H1 (cell line): ENCODE results near the gene SAMD4A. TPM values are rescaled to one million over a fixed set of nuclear protein-coding genes. Genes with fewer than 3 reads are reported as not detected.

Experiments used
- CTCF ChIA-PET: fragments of 300-600 bp; sonication (Branson Sonifier 250); formaldehyde crosslinking; loops from one replicate; lab custom pipeline; 2021; ENCODE audit not compliant: partially characterized antibody; lab: Charles Lee
- POLR2A ChIA-PET: fragments of 300-600 bp; sonication (Branson Sonifier 250); formaldehyde crosslinking; loops from one replicate; lab custom pipeline; 2021; ENCODE audit warnings: inconsistent platforms; ENCODE audit not compliant: partially characterized antibody; lab: Charles Lee
- DNase-seq, 2 experiments: peaks; one replicate each; pipeline versions ENCODE4 v3.0.0 to v3.0.0-alpha.2; 2010 to 2022; ENCODE audit warnings: low spot score in 2 of 2, low read depth in 1 of 2, mixed read lengths in 1 of 2
- FAIRE-seq: peaks from 2 replicates; lab custom pipeline; 2011; peaks lifted over from hg19 to GRCh38; lab: Jason Lieb, UNC
- H2AFZ ChIP-seq: 2 replicates; pipeline ENCODE4 v1.8.1; 2012; ENCODE audit warnings: low read length, inconsistent platforms
- H2AK5ac ChIP-seq: 2 replicates; pipeline ENCODE4 v1.6.1; 2013; ENCODE audit warnings: low read depth, low read length
- H2BK120ac ChIP-seq: replicated peaks from 2 replicates; pipeline ENCODE3; 2013; ENCODE audit warnings: low read depth, low read length, inconsistent platforms
- H2BK12ac ChIP-seq: 2 replicates; pipeline ENCODE4 v1.6.1; 2013; ENCODE audit warnings: low read depth, low read length
- H2BK15ac ChIP-seq: 2 replicates; pipeline ENCODE4 v1.6.1; 2013; ENCODE audit warnings: low read length
- H2BK20ac ChIP-seq: 2 replicates; pipeline ENCODE4 v1.6.1; 2013; ENCODE audit warnings: low read length
- H2BK5ac ChIP-seq: 2 replicates; pipeline ENCODE4 v1.6.1; 2013; ENCODE audit warnings: low read depth, low read length
- H3K14ac ChIP-seq: 2 replicates; pipeline ENCODE4 v1.6.1; 2013; ENCODE audit warnings: inconsistent platforms; ENCODE audit not compliant: insufficient read length
- H3K18ac ChIP-seq: 2 replicates; pipeline ENCODE4 v1.6.1; 2013; ENCODE audit warnings: low read length; ENCODE audit errors: extremely low read depth
- H3K23ac ChIP-seq: 2 replicates; pipeline ENCODE4 v1.6.1; 2013; ENCODE audit warnings: inconsistent platforms; ENCODE audit not compliant: insufficient read length
- H3K23me2 ChIP-seq: 2 replicates; pipeline ENCODE4 v1.6.1; 2013; ENCODE audit warnings: low read depth, low read length
- H3K27ac ChIP-seq: 2 replicates; pipeline ENCODE4 v1.6.1; 2011; ENCODE audit warnings: low read depth, low read length, inconsistent platforms
- H3K27me3 ChIP-seq, 4 experiments: replicated peaks in 1 of 4; 1 replicate in 1 of 4; 2 replicates in 3 of 4; pipeline versions ENCODE4 v1.6.1 to v1.8.1; 2011 to 2013; ENCODE audit warnings: low read length in 3 of 4, mild to moderate bottlenecking in 3 of 4, inconsistent platforms in 2 of 4, mixed read lengths in 2 of 4, moderate library complexity in 1 of 4; ENCODE audit not compliant: control insufficient read depth in 3 of 4, insufficient read depth in 3 of 4; ENCODE audit errors: extremely low read depth in 1 of 4
- H3K36me3 ChIP-seq, 4 experiments: 2 replicates each; pipeline versions ENCODE4 v1.6.1 to v1.8.1; 2011 to 2013; ENCODE audit warnings: mild to moderate bottlenecking in 4 of 4, low read length in 3 of 4, moderate library complexity in 2 of 4, control low read depth in 1 of 4, inconsistent platforms in 1 of 4; ENCODE audit not compliant: insufficient read depth in 4 of 4, control insufficient read depth in 2 of 4
- H3K4ac ChIP-seq: replicated peaks from 2 replicates; pipeline ENCODE3; 2013; ENCODE audit warnings: low read length, low read depth, mixed read lengths, inconsistent platforms; ENCODE audit not compliant: insufficient read length
- H3K4me1 ChIP-seq, 4 experiments: replicated peaks in 1 of 4; 1 replicate in 1 of 4; 2 replicates in 3 of 4; pipeline versions ENCODE4 v1.6.1 to v1.8.1; 2011 to 2013; ENCODE audit warnings: low read length in 3 of 4, inconsistent platforms in 2 of 4, mixed read lengths in 1 of 4; ENCODE audit not compliant: insufficient read depth in 4 of 4, control insufficient read depth in 3 of 4
- H3K4me2 ChIP-seq, 2 experiments: 2 replicates each; pipeline versions ENCODE4 v1.6.1 to v1.8.1; 2011 to 2013; ENCODE audit warnings: low read depth in 2 of 2, low read length in 2 of 2, control low read depth in 1 of 2, inconsistent platforms in 1 of 2, mild to moderate bottlenecking in 1 of 2; ENCODE audit not compliant: insufficient read depth in 1 of 2
- H3K4me3 ChIP-seq, 4 experiments: fragments of 200-600, 300-600 bp in 1 of 4; sonication (generic), shearing (Covaris generic), sonication (Bioruptor Twin) in 1 of 4; 2 replicates each; pipeline versions ENCODE4 v1.5.1 to v1.8.1; 2011 to 2016; ENCODE audit warnings: low read length in 4 of 4, low read depth in 3 of 4, control low read depth in 2 of 4, inconsistent platforms in 2 of 4, mild to moderate bottlenecking in 2 of 4, mixed read lengths in 1 of 4, moderate library complexity in 1 of 4; ENCODE audit not compliant: insufficient read depth in 2 of 4; ENCODE audit errors: extremely low read depth in 1 of 4
- H3K56ac ChIP-seq: replicated peaks from 2 replicates; pipeline ENCODE3; 2013; ENCODE audit warnings: low read depth, mild to moderate bottlenecking, mixed read lengths, low read length, inconsistent platforms; ENCODE audit not compliant: insufficient read length
- H3K79me1 ChIP-seq: 2 replicates; pipeline ENCODE4 v1.6.1; 2013; ENCODE audit warnings: low read depth, low read length, control low read depth
- H3K79me2 ChIP-seq, 2 experiments: 2 replicates each; pipeline versions ENCODE4 v1.6.1 to v1.8.1; 2012 to 2013; ENCODE audit warnings: low read length in 2 of 2, mild to moderate bottlenecking in 2 of 2, inconsistent platforms in 1 of 2; ENCODE audit not compliant: insufficient read depth in 2 of 2, control insufficient read depth in 1 of 2
- H3K9ac ChIP-seq, 4 experiments: replicated peaks in 1 of 4; 1 replicate in 1 of 4; 2 replicates in 3 of 4; pipeline versions ENCODE4 v1.6.1 to v1.8.1; 2011 to 2013; ENCODE audit warnings: low read depth in 3 of 4, low read length in 3 of 4, control low read depth in 2 of 4, mild to moderate bottlenecking in 2 of 4, moderate library complexity in 2 of 4, inconsistent platforms in 1 of 4; ENCODE audit errors: extremely low read depth in 1 of 4
- H3K9me3 ChIP-seq, 2 experiments: 2 replicates each; pipeline versions ENCODE4 v1.6.1 to v1.8.1; 2012 to 2013; ENCODE audit warnings: mild to moderate bottlenecking in 2 of 2, moderate library complexity in 2 of 2, control low read depth in 1 of 2, inconsistent platforms in 1 of 2, low read depth in 1 of 2, low read length in 1 of 2, mixed read lengths in 1 of 2; ENCODE audit not compliant: insufficient read depth in 2 of 2
- H4K20me1 ChIP-seq, 2 experiments: replicated peaks in 1 of 2; 2 replicates each; pipeline versions ENCODE3 to v1.8.1; 2011 to 2013; ENCODE audit warnings: inconsistent platforms in 2 of 2, low read length in 2 of 2, mild to moderate bottlenecking in 1 of 2; ENCODE audit not compliant: insufficient read depth in 2 of 2, control insufficient read depth in 1 of 2
- H4K5ac ChIP-seq: 2 replicates; pipeline ENCODE4 v1.6.1; 2013; ENCODE audit warnings: low read length, low read depth, mixed read lengths, inconsistent platforms; ENCODE audit not compliant: insufficient read length
- H4K8ac ChIP-seq: 2 replicates; pipeline ENCODE4 v1.8.0; 2013; ENCODE audit warnings: mild to moderate bottlenecking, moderate library complexity, low read length, inconsistent platforms; ENCODE audit not compliant: insufficient read depth; ENCODE audit errors: extremely low read depth
- H4K91ac ChIP-seq: replicated peaks from 2 replicates; pipeline ENCODE3; 2013; ENCODE audit warnings: low read length, mixed read lengths, inconsistent platforms; ENCODE audit not compliant: insufficient read length
- ASH2L ChIP-seq: fragments of 200-600, 300-600 bp; sonication (generic); IDR thresholded peaks from one replicate; pipeline ENCODE4 v1.7.1; 2017; ENCODE audit warnings: low read length
- BRCA1 ChIP-seq: IDR thresholded peaks from 2 replicates; pipeline ENCODE4 v1.6.1; 2012; ENCODE audit warnings: low read depth, low read length, improper control_type of control experiment
- CBX8 ChIP-seq: fragments of 300-800, 300-1000 bp; sonication (generic); IDR thresholded peaks from 2 replicates; pipeline ENCODE4 v1.7.1; 2016; ENCODE audit warnings: low read depth, low read length, borderline replicate concordance
- CHD1 ChIP-seq: IDR thresholded peaks from 2 replicates; pipeline ENCODE4 v1.6.1; 2012; ENCODE audit warnings: low read depth, low read length, improper control_type of control experiment
- CREB1 ChIP-seq: IDR thresholded peaks from 2 replicates; pipeline ENCODE4 v1.6.1; 2012; ENCODE audit warnings: inconsistent platforms
- KDM5A ChIP-seq: fragments of 200-600 bp; IDR thresholded peaks from 2 replicates; pipeline ENCODE4 v1.7.1; 2012; ENCODE audit warnings: mild to moderate bottlenecking, low read length, inconsistent platforms, mixed read lengths
- NANOG ChIP-seq: IDR thresholded peaks from 2 replicates; pipeline ENCODE4 v1.6.1; 2011; ENCODE audit warnings: low read length, low read depth, mild to moderate bottlenecking, inconsistent platforms; ENCODE audit not compliant: insufficient read depth, poor library complexity, severe bottlenecking
- NRF1 ChIP-seq: IDR thresholded peaks from 2 replicates; pipeline ENCODE4 v1.6.1; 2011; ENCODE audit warnings: mild to moderate bottlenecking, low read depth, low read length, improper control_type of control experiment
- POLR2A ChIP-seq, 2 experiments: IDR thresholded peaks; 1 replicate in 1 of 2; 2 replicates in 1 of 2; pipeline ENCODE4 v1.6.1; 2011; ENCODE audit warnings: low read depth in 2 of 2, low read length in 2 of 2, mild to moderate bottlenecking in 2 of 2; ENCODE audit errors: control extremely low read depth in 1 of 2
- RAD21 ChIP-seq, 2 experiments: IDR thresholded peaks in 1 of 2; conservative IDR thresholded peaks in 1 of 2; 2 replicates each; pipeline ENCODE4 v1.6.1; 2011; ENCODE audit warnings: low read depth in 2 of 2, low read length in 2 of 2, improper control_type of control experiment in 1 of 2, inconsistent platforms in 1 of 2, mild to moderate bottlenecking in 1 of 2, moderate library complexity in 1 of 2
- SIX5 ChIP-seq: IDR thresholded peaks from 2 replicates; pipeline ENCODE4 v1.6.1; 2011; ENCODE audit warnings: mild to moderate bottlenecking, low read depth, low read length
- SRF ChIP-seq: IDR thresholded peaks from 2 replicates; pipeline ENCODE4 v1.6.1; 2011; ENCODE audit warnings: mild to moderate bottlenecking, low read depth, low read length, moderate library complexity
- TAF1 ChIP-seq: IDR thresholded peaks from 2 replicates; pipeline ENCODE4 v1.6.1; 2011; ENCODE audit warnings: mild to moderate bottlenecking, low read depth, low read length
- TBP ChIP-seq: IDR thresholded peaks from 2 replicates; pipeline ENCODE4 v1.6.1; 2011; ENCODE audit warnings: low read depth, low read length, improper control_type of control experiment
- TEAD4 ChIP-seq: IDR thresholded peaks from 2 replicates; pipeline ENCODE4 v1.6.1; 2012; ENCODE audit warnings: low read depth, low read length, inconsistent platforms, mixed read lengths
- ZNF274 ChIP-seq: IDR thresholded peaks from 2 replicates; pipeline ENCODE4 v1.7.0; 2012; ENCODE audit warnings: low read length, borderline replicate concordance; ENCODE audit errors: extremely low read depth
- WGBS, 2 experiments: shearing (Covaris generic) in 1 of 2; methylation state at CpG; one replicate each; pipeline versions ENCODE4 v1.1.6 to v1.1.7; 2013 to 2015; ENCODE audit warnings: low lambda C conversion rate in 2 of 2, mixed read lengths in 2 of 2, inconsistent platforms in 1 of 2, low coverage in 1 of 2, missing lambda C conversion rate in 1 of 2; ENCODE audit not compliant: insufficient replicate concordance in 2 of 2, insufficient coverage in 1 of 2, insufficient read length in 1 of 2; ENCODE audit errors: extremely low coverage in 1 of 2, missing lambda C conversion rate in 1 of 2; 5-methylcytosine and 5-hydroxymethylcytosine counted together
- polyA plus RNA-seq, 7 experiments: library from polyadenylated mRNA; depleted of rRNA in 3 of 7; stranded (reverse) in 5 of 7; unstranded in 2 of 7; fragments of >200 nt in 5 of 7; fragments of 200-250 nt in 2 of 7; gene quantifications; 1 replicate in 5 of 7; 2 replicates in 1 of 7; 4 replicates in 1 of 7; pipeline versions ENCODE4 v1.2.1 to v1.2.3, GENCODE V29; 2011 to 2013; ENCODE audit warnings: missing spikeins in 2 of 7, mixed read lengths in 2 of 7
- total RNA-seq: library from RNA; stranded (reverse); fragmentation: NEBNext Ultra II Directional; extraction: Animal tissue kit (Norgen Biotek cat#: 25700); gene quantifications from 2 replicates; pipeline ENCODE4 v1.2.1, GENCODE V29; 2021

Gene SAMD4A
- total and polyA plus RNA-seq, 2 of the 8 experiments (the other 6 are each of a cell fraction or from before 2014, with no cell fraction given), result 2.4 to 12.3 TPM

GRCh38 chr14:54791001-54791400, 224.1 kb downstream of the SAMD4A start:
- no peaks in the 10 kb centered on the region for H3K9me3 ChIP-seq
- ChIA-PET POLR2A (interaction anchor here (0.6 to 0.7 kb wide), 2 partner anchors 9 to 142 kb away, joined by 3 to 4 read pairs; no protein-coding TSS in a partner anchor), CTCF (interaction anchor here (0.9 to 9.2 kb wide), 3 partner anchors 15 to 225 kb away, joined by 4 to 75 read pairs (median 53); no protein-coding TSS in a partner anchor)
- no peak overlapping the region for H3K14ac ChIP-seq
- no peaks in the 10 kb centered on the region; the same call in 1 of the 2 replicates for H3K23me2 ChIP-seq
- DNase-seq (no peak), FAIRE-seq (no peak)
- H3K79me1 ChIP-seq, result no peaks in the 10 kb centered on the region
- H3K18ac ChIP-seq, result no peak overlapping the region
- no peak overlapping the region for H3K4me3 ChIP-seq
- H3K4ac ChIP-seq, result no peak overlapping the region
- no peaks in the 10 kb centered on the region for H3K36me3 ChIP-seq
- no peak overlapping the region for H3K9ac ChIP-seq
- no peak overlapping the region for H2AK5ac ChIP-seq
- WGBS, 2 experiments, result 87% methylated on average over 4 of the region's 4 CpGs; no CpG with 5 or more reads in 1 of the 2 experiments
- no peak overlapping the region for H3K27ac ChIP-seq
- no peak overlapping the region for H4K8ac ChIP-seq
- no peak overlapping the region for H2BK20ac ChIP-seq
- H3K79me2 ChIP-seq, result no peaks in the 10 kb centered on the region
- H4K91ac ChIP-seq, result no peak overlapping the region
- TF ChIP-seq RAD21 (IDR thresholded peaks at IDR 0.05 in 1 of 2, conservative IDR thresholded peaks at IDR 0.05 in 1 of 2; ENCODE audit: low read depth in 2 of 2, low read length in 2 of 2) (no peak), CREB1 (no peak), POLR2A (IDR thresholded peaks at IDR 0.05; ENCODE audit: control extremely low read depth in 1 of 2, low read depth in 2 of 2, low read length in 2 of 2) (no peak), CHD1 (no peak), ASH2L (no peak), TAF1 (no peak), SRF (no peak), CBX8 (no peak), TBP (no peak), SIX5 (no peak), ZNF274 (no peak), NRF1 (no peak), TEAD4 (no peak), BRCA1 (no peak), NANOG (no peak), KDM5A (no peak)
- H4K5ac ChIP-seq, result no peak overlapping the region
- no peak overlapping the region for H2BK15ac ChIP-seq
- H2BK120ac ChIP-seq, result no peak overlapping the region
- H2AFZ ChIP-seq, result no peak overlapping the region
- no peak overlapping the region for H2BK5ac ChIP-seq
- H3K27me3 ChIP-seq, result no peaks in the 10 kb centered on the region
- no peak overlapping the region for H3K23ac ChIP-seq
- H3K4me2 ChIP-seq, result no peak overlapping the region
- peaks cover 0 to 2% (median 0%) of the 10 kb centered on the region in 4 experiments; a peak in 1 of 7 replicates for H3K4me1 ChIP-seq
- no peak overlapping the region for H3K56ac ChIP-seq
- H2BK12ac ChIP-seq, result no peak overlapping the region
- no peaks in the 10 kb centered on the region for H4K20me1 ChIP-seq
